GM20000 (cell line): ENCODE measurements around the gene TUFM.
A peak's percentile ranks its signal among the peaks of the same experiment; 100 is the strongest.

ENCODE experiments used
- DNase-seq: peaks from one replicate; pipeline ENCODE4 v3.0.0; 2012; ENCODE audit warnings: low spot score
- TF ChIP-seq, protein P1 (sequence below): IDR thresholded peaks from 2 replicates; pipeline ENCODE4 v1.5.1; 2012; ENCODE audit warnings: mild to moderate bottlenecking, control low read depth; ENCODE audit errors: extremely low read depth, missing control alignments

Gene TUFM

DNA sequence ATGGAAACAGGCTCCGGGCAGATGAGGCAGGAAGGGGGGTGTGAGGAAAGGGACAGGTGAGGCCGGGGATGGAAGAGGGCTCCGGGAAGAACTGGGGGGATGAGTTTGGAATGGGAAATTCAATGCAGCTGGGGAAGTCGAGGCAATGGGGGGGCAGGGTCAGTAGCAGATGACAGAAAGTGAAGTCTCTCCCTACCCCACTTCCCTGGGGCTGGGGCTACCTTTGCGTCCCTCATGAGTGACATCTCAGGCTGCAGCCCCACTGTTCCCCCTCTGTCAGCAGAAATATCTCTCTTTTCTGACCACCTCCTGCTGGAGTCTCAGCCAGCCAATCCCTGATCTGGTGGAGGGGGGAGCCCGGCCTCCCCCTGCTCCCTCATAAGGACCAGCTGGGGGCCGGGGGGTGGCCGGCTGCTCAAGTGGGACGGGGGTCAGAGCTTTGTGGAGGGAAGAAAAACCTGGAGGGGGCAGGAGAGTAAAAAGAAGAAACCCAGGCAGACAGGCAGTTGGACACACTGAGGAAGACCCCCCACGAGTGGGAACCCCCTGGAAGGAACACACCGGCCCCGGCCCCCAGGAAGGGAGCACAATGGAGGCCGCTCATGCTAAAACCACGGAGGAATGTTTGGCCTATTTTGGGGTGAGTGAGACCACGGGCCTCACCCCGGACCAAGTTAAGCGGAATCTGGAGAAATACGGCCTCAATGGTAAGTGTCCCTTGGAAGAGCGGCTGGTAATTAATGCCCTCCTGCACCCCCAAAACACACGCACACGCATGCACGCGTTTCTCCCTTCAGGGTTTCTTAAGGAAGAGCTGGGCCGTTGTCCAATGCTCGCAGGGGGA, 32.2 kb upstream of the TUFM start, which contains the start of gene ATP2A1:
Gene ATP2A1 (plus strand): TSS at position 406 of the 844 bp plus-strand sequence. CDS start 184 bp downstream, at position 590.
- TF ChIP-seq, protein P1, sequence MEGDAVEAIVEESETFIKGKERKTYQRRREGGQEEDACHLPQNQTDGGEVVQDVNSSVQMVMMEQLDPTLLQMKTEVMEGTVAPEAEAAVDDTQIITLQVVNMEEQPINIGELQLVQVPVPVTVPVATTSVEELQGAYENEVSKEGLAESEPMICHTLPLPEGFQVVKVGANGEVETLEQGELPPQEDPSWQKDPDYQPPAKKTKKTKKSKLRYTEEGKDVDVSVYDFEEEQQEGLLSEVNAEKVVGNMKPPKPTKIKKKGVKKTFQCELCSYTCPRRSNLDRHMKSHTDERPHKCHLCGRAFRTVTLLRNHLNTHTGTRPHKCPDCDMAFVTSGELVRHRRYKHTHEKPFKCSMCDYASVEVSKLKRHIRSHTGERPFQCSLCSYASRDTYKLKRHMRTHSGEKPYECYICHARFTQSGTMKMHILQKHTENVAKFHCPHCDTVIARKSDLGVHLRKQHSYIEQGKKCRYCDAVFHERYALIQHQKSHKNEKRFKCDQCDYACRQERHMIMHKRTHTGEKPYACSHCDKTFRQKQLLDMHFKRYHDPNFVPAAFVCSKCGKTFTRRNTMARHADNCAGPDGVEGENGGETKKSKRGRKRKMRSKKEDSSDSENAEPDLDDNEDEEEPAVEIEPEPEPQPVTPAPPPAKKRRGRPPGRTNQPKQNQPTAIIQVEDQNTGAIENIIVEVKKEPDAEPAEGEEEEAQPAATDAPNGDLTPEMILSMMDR, result no peak
- no peak for DNase-seq

DNA sequence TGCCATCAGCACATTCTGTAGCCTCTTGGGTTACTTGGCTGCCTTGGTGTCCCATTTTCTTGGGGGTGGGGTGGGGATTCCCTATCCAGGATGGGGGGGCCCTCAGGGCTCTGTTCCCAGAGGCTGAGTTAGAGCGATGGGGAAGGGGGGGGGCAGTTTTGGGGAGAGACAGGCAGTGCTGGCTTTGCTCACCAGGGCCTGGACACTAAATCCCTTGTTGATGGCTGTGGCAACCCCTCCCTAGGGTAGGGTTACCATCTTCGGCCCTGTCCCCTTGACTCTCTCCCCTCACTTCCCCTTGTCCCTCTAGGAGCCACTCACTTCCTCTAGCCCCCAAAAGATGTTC, 31.5 kb upstream of the TUFM start:
- no peak for DNase-seq
- TF ChIP-seq, protein P1, result no peak

DNA sequence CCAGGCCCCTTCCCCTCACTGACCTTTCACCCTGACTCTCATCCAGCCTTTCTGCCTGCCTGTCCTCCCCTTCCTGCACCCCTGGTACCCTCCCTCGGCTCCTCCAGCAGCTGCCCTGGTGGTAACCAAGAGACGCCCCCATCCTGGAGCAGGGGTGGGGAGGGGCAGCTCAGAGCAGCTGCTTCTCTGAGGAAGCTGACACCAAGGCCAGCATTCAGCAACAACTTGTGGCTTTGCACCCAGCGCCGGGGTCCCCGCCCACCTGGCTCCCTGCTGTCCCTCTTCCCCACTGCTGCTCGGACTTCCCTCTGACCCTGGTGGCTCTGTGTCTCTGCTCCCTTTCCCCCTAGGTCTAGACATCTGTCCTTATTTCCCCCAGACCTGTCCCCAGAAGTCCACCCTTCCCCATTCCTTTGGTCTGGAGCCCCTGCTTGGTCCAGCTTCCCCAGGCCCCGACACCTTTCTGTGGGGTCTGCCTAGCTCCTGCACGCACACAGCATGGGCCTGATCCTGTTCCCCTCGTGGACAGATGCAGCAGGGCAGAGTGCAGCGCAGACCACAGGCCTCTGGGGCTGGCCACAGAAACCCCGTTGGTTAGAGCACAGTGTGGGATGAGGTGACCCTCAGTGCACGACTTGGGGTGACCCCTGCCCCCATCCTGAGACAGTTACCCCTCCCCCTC, 31.0 kb upstream of the TUFM start:
- DNase-seq, result peak; percentile 41
- TF ChIP-seq, protein P1, result no peak

DNA sequence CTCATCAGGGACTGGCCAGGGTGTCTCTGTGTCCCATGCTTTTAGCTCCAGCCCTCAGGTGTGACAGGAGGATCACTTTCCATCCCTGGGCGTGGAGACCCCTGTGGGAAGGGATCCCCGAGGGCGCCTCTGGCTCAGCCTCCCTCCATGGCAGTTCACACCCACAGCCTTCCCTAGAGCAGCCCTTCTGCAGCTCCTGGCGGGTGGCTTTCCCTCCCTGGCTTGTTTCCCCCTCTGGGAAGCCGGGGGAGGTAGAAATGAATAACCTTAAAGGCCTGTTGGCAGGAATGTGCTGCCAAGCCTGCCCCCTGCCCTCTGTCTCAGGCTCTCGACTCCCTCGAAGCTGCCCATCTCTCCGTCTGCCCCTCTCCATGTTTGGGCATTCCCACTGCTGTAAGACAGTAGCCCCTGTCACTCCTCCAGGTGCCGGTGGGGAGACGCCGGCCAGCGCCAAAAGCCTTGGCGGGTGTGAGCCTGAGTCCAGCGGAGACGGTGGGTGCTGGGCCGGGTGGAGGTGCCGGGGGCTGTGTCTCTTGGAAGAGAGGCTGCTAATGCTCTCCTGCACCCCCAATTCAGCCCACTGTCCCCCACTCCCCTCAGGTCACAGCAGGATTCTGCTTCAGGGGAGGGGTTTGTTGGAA, 30.0 kb upstream of the TUFM start:
- TF ChIP-seq, protein P1, result no peak
- DNase-seq, result no peak

DNA sequence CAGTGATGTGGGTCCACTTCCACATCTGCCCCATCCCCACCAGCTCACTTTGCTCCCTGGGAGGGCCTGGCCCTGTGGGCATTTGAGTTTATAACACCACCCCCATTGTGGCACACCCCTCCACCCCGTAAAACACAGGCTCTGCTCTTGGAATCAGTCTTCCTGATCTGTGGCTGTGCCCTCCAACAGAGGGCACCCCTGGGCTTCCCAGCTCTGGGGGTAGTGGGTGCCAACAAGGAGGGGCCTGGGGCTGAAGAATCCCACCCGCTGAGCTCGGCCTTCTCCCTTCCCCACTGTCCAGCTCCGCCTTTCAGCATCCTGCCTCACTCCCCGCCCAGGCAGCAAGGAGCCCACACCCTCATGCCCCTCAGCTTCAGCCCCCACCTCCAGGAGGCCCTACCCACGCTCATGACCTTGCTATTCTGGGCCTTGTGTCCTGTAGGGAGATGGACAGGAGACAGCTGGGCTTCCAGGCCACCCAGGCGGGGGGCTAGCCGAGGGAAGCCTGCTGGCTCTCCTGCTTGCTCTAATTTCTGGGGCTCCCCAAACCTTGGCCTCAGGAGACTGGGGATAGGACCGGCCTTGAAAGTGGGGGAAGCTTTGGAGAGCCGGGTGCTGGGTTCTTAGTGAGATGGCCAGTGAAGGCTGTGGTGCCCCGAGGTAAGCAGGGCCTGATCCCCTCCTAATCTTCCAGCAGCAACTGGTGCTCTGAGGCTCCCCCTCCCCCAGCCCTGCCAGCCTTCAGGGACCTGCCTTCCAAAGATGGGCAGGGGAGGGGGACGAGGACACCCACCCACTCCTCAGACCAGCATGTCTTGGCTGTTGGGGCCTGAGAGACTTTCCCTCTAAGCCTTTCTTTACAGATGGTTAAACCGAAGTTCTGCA, 29.2 kb upstream of the TUFM start:
- TF ChIP-seq, protein P1, result no peak
- no peak for DNase-seq

DNA sequence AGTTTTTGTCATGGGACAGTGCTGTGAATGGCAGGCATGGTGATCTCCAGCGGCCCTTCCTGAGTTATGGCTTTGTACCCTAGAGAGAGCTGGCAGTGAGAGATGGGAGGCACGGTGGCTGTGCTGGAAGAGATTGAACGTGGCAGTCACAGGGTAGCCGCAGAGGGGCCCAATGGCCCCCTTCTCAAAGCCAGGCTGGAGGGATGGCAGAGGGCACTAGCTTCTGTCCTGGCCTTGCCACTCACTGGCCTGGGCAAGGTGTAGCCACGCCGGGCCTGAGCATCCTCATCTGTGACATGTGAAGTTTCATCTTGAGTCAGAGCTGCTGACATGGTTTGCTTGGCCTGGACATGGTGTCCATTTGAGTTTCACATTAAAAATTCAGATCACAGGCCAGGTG, 28.3 kb upstream of the TUFM start:
- TF ChIP-seq, protein P1, result no peak
- no peak for DNase-seq
